SU-DHL-6 (cell line): Measurements from ENCODE around the gene PLK5.
"Not testable (repeated sequence)": the region's sequence is repeated elsewhere in the genome, so short reads cannot be mapped to it uniquely, and the experiment has no call there.

Experiments
- H2AFZ ChIP-seq: fragments of 200-600 bp; sonication (generic); 2 replicates; pipeline ENCODE4 v1.6.1; 2014; ENCODE audit warnings: low read depth, mild to moderate bottlenecking, moderate library complexity, mixed read lengths, antibody characterized with exemption, low read length; ENCODE audit not compliant: severe bottlenecking
- H3F3A ChIP-seq: fragments of 200-600 bp; shearing (Covaris generic); 2 replicates; pipeline ENCODE4 v1.6.0; 2016; ENCODE audit warnings: antibody characterized with exemption, mild to moderate bottlenecking; ENCODE audit not compliant: insufficient read depth
- H3K27ac ChIP-seq: fragments of 200-600 bp; sonication (generic); 2 replicates; pipeline ENCODE4 v1.5.1; 2016; ENCODE audit warnings: low read depth, mild to moderate bottlenecking, low read length, moderate library complexity, mixed read lengths
- H3K27me3 ChIP-seq: fragments of 200-600 bp; sonication (generic), shearing (Covaris generic); 2 replicates; pipeline ENCODE4 v1.6.0; 2014; ENCODE audit warnings: mild to moderate bottlenecking, low read length
- H3K36me3 ChIP-seq: fragments of 200-600 bp; sonication (generic); 2 replicates; pipeline ENCODE4 v1.6.1; 2014; ENCODE audit warnings: mild to moderate bottlenecking, low read length, mixed read lengths
- H3K4me2 ChIP-seq: fragments of 300-600, 200-600 bp; shearing (Covaris generic), sonication (generic); 2 replicates; pipeline ENCODE4 v1.6.0; 2014; ENCODE audit warnings: low read length, low read depth, mild to moderate bottlenecking; ENCODE audit not compliant: poor library complexity, severe bottlenecking
- H3K4me3 ChIP-seq: fragments of 200-600 bp; sonication (generic); 2 replicates; pipeline ENCODE4 v1.5.1; 2014; ENCODE audit warnings: antibody characterized with exemption, low read length, mild to moderate bottlenecking, mixed read lengths; ENCODE audit not compliant: insufficient read depth, poor library complexity, severe bottlenecking
- H3K79me2 ChIP-seq: fragments of 200-600 bp; sonication (generic); 2 replicates; pipeline ENCODE4 v1.6.1; 2014; ENCODE audit warnings: mild to moderate bottlenecking, low read length, moderate library complexity; ENCODE audit not compliant: insufficient read depth
- H3K9ac ChIP-seq: fragments of 200-600 bp; sonication (generic); 2 replicates; pipeline ENCODE4 v1.7.0; 2014; ENCODE audit warnings: mild to moderate bottlenecking, low read length
- H3K9me2 ChIP-seq: fragments of 200-600 bp; sonication (generic); replicated peaks from 2 replicates; pipeline ENCODE4 v1.6.1; 2014; ENCODE audit warnings: low read length; ENCODE audit not compliant: insufficient read depth
- H3K9me3 ChIP-seq: fragments of 200-600 bp; sonication (generic); 2 replicates; pipeline ENCODE4 v1.6.1; 2014; ENCODE audit warnings: low read length, mixed read lengths; ENCODE audit not compliant: insufficient read depth
- H4K20me1 ChIP-seq: fragments of 200-600 bp; sonication (generic); 2 replicates; pipeline ENCODE4 v1.6.1; 2014; ENCODE audit warnings: low read depth, mild to moderate bottlenecking, antibody characterized with exemption, low read length, moderate library complexity, mixed read lengths
- EZH2phosphoT487 ChIP-seq: fragments of 200-600 bp; sonication (generic), shearing (Covaris generic); conservative IDR thresholded peaks from 2 replicates; pipeline ENCODE4 v1.6.1; 2018; ENCODE audit warnings: mild to moderate bottlenecking, antibody characterized with exemption, low read length, moderate library complexity, mixed read lengths
- TF ChIP-seq, protein P1 (sequence below): fragments of 200-600 bp; sonication (generic); IDR thresholded peaks from one replicate; pipeline ENCODE4 v1.5.1; 2017; ENCODE audit warnings: antibody characterized with exemption, mild to moderate bottlenecking, low read length, moderate library complexity; ENCODE audit not compliant: insufficient read depth, poor library complexity, severe bottlenecking

The PLK5 gene

GRCh38 chr19:1532003-1532402, 8.1 kb downstream of the PLK5 start:
- Histone ChIP-seq H3K36me3 (no peaks in the 10 kb centered on the region), H2AFZ (no peak overlapping the region), H3K9ac (no peak overlapping the region), H3F3A (no peaks in the 10 kb centered on the region), H3K4me2 (no peak overlapping the region), H3K4me3 (no peak overlapping the region), H3K9me2 (no peaks in the 10 kb centered on the region), H3K9me3 (no peaks in the 10 kb centered on the region), H3K27me3 (no peaks in the 10 kb centered on the region), H3K27ac (no peak overlapping the region), H3K79me2 (no peaks in the 10 kb centered on the region), H4K20me1 (no peaks in the 10 kb centered on the region)
- TF ChIP-seq EZH2phosphoT487 = no peak
- TF ChIP-seq, protein P1, sequence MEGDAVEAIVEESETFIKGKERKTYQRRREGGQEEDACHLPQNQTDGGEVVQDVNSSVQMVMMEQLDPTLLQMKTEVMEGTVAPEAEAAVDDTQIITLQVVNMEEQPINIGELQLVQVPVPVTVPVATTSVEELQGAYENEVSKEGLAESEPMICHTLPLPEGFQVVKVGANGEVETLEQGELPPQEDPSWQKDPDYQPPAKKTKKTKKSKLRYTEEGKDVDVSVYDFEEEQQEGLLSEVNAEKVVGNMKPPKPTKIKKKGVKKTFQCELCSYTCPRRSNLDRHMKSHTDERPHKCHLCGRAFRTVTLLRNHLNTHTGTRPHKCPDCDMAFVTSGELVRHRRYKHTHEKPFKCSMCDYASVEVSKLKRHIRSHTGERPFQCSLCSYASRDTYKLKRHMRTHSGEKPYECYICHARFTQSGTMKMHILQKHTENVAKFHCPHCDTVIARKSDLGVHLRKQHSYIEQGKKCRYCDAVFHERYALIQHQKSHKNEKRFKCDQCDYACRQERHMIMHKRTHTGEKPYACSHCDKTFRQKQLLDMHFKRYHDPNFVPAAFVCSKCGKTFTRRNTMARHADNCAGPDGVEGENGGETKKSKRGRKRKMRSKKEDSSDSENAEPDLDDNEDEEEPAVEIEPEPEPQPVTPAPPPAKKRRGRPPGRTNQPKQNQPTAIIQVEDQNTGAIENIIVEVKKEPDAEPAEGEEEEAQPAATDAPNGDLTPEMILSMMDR = no peak

DNA sequence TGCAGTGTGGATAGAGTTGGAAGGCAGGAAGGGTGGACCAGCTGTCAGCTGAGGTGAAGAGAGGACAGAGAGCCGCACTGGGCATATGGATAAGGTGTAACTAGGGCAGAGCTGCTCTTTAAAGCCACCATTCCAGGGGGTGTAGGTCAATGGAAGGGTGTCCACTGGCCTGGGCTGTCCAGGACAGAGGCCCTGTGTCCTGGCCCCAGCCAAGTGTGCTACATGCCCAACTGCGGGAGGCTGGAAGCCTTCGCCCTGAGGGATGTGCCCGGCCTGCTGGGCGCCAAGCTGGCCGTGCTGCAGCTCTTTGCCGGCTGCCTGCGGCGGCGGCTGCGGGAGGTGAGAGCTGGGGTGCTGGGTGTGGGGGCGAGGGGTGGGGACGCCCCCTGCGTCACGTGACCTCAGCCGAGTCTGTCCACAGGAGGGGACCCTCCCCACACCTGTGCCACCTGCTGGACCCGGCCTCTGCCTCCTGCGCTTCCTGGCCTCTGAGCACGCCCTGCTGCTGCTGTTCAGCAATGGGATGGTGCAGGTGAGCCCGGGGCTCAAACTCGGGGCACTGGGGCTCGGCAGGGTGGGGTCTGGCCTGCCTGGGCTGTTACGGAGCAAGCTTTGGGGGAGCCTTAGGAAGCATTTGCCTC, 9.8 kb downstream of the PLK5 start:
- H3K4me2 ChIP-seq = no peak overlapping the region

GRCh38 chr19:1534972-1535371, 11.1 kb downstream of the PLK5 start:
- Histone ChIP-seq H3K79me2 (no peaks in the 10 kb centered on the region), H3K27ac (no peak overlapping the region), H2AFZ (no peak overlapping the region), H3K9me2 (no peaks in the 10 kb centered on the region), H3F3A (no peaks in the 10 kb centered on the region), H3K9me3 (no peaks in the 10 kb centered on the region), H3K4me2 (no peak overlapping the region), H3K9ac (no peak overlapping the region), H3K4me3 (no peak overlapping the region), H3K27me3 (no peaks in the 10 kb centered on the region), H3K36me3 (no peaks in the 10 kb centered on the region), H4K20me1 (no peaks in the 10 kb centered on the region)
- TF ChIP-seq, protein P1 = no peak
- TF ChIP-seq EZH2phosphoT487 = no peak

More for the DNA sequence above, 9.8 kb downstream of the PLK5 start:
- Histone ChIP-seq H2AFZ (no peak overlapping the region), H3K4me3 (no peak overlapping the region), H3K27ac (no peak overlapping the region), H4K20me1 (no peaks in the 10 kb centered on the region), H3K9me2 (no peaks in the 10 kb centered on the region), H3K36me3 (no peaks in the 10 kb centered on the region), H3K79me2 (no peaks in the 10 kb centered on the region), H3F3A (no peaks in the 10 kb centered on the region), H3K27me3 (no peaks in the 10 kb centered on the region), H3K9ac (no peak overlapping the region), H3K9me3 (no peaks in the 10 kb centered on the region)
- TF ChIP-seq, protein P1 = no peak
- no peak for TF ChIP-seq EZH2phosphoT487

DNA sequence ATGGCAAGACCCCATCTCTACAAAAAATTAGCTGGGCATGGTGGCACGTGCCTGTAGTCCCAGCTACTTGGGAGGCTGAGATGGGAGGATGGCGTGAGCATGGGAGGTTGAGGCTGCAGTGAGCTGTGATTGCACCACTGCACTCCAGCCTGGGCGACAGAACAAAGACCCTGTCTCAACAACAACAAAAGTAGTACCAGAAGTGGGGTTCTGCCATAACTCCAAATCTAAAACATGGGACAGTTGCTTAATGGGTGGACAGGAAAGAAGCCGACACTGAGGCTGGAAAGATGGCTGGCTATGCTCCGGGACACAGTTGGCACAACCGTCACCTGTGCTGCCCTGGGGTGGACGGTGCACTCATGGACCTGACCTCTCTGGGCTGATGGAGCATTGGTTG, 11.8 kb downstream of the PLK5 start:
- not testable (repeated sequence) for H3F3A ChIP-seq, H3K36me3 ChIP-seq, H3K4me3 ChIP-seq, H2AFZ ChIP-seq, H4K20me1 ChIP-seq, H3K9me3 ChIP-seq, H3K27me3 ChIP-seq, H3K4me2 ChIP-seq, H3K79me2 ChIP-seq, H3K9ac ChIP-seq, H3K9me2 ChIP-seq, H3K27ac ChIP-seq
